GM12874 (cell line): ENCODE results near the gene HNRNPH3.
A peak's percentile ranks its signal among the peaks of the same experiment; 100 is the strongest.

Source experiments
- CTCF ChIP-seq: IDR thresholded peaks from 2 replicates; pipeline ENCODE4 v1.5.1; 2011; ENCODE audit warnings: low read depth, mild to moderate bottlenecking, control low read depth, low read length, moderate library complexity; ENCODE audit not compliant: insufficient read depth

HNRNPH3 gene

GRCh38 chr10:68346774-68347173 lies 14.9 kb downstream of the HNRNPH3 start:
- no peak for TF ChIP-seq CTCF

DNA sequence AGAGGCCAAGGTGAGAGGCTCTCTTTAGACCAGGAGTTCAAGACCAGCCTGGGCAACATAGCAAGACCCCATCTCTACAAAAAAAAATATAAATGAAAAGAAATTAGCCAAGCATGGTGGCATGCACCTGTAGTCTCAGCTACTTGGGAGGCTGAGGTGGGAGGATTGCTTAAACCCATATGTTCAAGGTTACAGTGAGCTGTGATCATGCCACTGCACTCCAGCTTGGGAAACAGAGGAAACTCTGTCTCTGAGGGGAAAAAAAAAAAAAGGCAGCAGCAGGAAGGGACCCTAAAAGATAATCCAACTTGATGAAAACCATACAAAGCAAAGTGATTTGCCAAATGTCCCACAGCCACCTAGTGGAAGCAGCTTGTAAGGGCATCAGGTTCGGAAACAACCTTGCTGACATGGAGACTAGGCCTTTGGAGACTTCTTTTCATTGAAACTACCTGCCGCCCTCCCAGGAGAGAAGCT lies 16.4 kb downstream of the HNRNPH3 start:
- TF ChIP-seq CTCF: peak; percentile 85

DNA sequence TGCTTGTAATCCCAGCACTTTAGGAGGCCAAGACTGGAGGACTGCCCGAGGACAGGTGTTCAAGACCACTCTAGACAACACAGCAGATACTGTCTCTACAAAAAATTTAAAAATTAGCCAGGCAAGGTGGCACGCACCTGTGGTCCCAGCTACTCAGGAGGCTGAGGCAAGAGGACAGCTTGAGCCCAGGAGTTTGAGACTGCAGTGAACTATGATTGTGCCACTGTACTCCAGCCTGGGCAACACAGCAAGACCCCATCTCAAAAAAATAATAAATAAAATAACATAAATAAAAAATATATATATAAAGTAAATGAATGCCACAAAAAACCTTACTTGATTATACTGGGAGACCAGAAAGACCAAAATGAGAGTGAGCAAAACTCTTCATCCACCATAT lies 21.7 kb downstream of the HNRNPH3 start:
- no peak for TF ChIP-seq CTCF

DNA sequence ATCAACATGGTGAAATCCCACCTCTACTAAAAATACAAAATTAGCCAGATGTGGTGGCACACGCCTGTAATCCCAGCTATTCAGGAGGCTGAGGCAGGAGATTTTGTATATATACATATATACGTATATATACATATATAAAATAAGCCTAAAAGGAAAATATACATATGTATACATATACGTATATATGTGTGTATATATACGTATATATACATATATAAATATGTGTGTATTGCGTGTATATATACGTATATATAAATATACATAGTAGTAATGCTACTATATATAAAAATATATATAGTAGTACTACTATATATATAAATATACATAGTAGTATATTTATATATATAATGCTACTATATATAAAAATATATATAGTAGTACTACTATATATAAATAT lies 27.3 kb downstream of the HNRNPH3 start:
- TF ChIP-seq CTCF: no peak

DNA sequence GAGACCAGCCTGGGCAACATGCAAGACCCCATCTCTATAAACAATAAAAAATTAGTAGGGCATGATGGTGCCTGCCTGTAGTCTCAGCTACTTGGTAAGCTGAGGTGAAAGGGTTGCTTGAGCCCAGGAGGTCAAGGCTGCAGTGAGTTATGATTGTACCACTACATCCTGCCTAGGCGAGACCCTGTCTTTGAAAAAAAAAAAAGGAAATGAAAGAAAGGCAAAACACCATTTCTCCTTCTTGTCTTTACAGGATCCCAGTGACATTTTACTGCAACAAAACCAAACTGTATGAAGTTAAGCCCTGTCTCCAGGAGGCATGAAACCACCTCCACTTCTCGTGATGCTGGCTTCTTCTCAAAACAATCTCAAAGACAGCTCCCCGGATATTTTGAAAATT lies 30.7 kb downstream of the HNRNPH3 start:
- no peak for TF ChIP-seq CTCF

GRCh38 chr10:68364101-68364886 lies 32.4 kb downstream of the HNRNPH3 start:
- TF ChIP-seq CTCF: no peak

- TF ChIP-seq CTCF: no peak
Observed at GRCh38 chr10:68365611-68366010, 33.7 kb downstream of the HNRNPH3 start.
